Peyer's patch (tissue), 4 donors: ENCODE results near the gene ANKRD34B.

ENCODE experiments used
- POLR2A ChIP-seq, 2 donors: fragments of 450-650 bp; IDR thresholded peaks; one replicate each; pipeline ENCODE4 v1.5.1; 2017; ENCODE audit warnings: antibody characterized with exemption in 2 of 2, mild to moderate bottlenecking in 2 of 2, moderate library complexity in 2 of 2
- TF ChIP-seq, protein P1 (sequence below), 6 experiments: fragments of 450-650 bp in 4 of 6; fragments of 200-600 bp in 2 of 6; sonication (generic) in 1 of 6; IDR thresholded peaks; one replicate each; pipeline ENCODE4 v1.5.1; 2017 to 2019; ENCODE audit warnings: antibody characterized with exemption in 6 of 6, mild to moderate bottlenecking in 3 of 6, moderate library complexity in 1 of 6

DNA sequence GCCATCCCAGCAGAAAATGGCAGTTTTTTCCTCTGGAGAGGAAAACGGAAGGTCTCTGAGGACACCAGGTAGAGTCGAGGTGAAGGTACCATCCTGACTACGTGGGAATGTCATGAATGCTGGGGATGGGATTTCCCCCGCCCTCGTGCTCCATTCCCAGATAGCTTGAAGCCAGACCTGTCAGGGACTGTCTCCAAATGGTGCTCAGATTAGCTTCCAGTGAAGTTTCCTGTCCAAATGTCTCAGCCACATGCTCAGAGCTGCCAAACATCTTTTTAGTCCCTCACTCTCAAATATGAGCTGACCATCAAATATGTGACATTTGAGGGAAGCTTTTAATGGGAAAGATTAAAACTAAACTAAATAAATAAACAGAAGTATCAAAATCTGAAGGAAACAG, 7.6 kb upstream of the ANKRD34B start:
- TF ChIP-seq, protein P1, sequence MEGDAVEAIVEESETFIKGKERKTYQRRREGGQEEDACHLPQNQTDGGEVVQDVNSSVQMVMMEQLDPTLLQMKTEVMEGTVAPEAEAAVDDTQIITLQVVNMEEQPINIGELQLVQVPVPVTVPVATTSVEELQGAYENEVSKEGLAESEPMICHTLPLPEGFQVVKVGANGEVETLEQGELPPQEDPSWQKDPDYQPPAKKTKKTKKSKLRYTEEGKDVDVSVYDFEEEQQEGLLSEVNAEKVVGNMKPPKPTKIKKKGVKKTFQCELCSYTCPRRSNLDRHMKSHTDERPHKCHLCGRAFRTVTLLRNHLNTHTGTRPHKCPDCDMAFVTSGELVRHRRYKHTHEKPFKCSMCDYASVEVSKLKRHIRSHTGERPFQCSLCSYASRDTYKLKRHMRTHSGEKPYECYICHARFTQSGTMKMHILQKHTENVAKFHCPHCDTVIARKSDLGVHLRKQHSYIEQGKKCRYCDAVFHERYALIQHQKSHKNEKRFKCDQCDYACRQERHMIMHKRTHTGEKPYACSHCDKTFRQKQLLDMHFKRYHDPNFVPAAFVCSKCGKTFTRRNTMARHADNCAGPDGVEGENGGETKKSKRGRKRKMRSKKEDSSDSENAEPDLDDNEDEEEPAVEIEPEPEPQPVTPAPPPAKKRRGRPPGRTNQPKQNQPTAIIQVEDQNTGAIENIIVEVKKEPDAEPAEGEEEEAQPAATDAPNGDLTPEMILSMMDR (IDR thresholded peaks at IDR 0.05) = no peak
- TF ChIP-seq POLR2A (IDR thresholded peaks at IDR 0.05) = no peak
